Panc1 (cell line): ENCODE results near the gene LTB4R2. TPM values are rescaled to one million over a fixed set of nuclear protein-coding genes. Genes with fewer than 3 reads are reported as not detected.
A peak's percentile ranks its signal among the peaks of the same experiment; 100 is the strongest.

ENCODE experiments used
- ATAC-seq: fragments of 200-7000 bp; cut with Tn5 transposase; 2 replicates; pipeline ENCODE4 v1.9.1; 2020; ENCODE audit warnings: mild to moderate bottlenecking, moderate library complexity
- Bru-seq: library from RNA; stranded (reverse); fragments of 400-500 nt; gene quantifications from one replicate; lab custom pipeline; 2021; lab: Mats Ljungman, UMichigan
- BruChase-seq, 2 experiments: library from RNA; stranded (reverse); fragments of 400-500 nt; gene quantifications; one replicate each; lab custom pipeline; 2021; lab: Mats Ljungman, UMichigan
- BruUV-seq: library from RNA; stranded (reverse); fragments of 400-500 nt; replicated peaks from 2 replicates; lab custom pipeline; 2021; lab: Mats Ljungman, UMichigan
- CTCF ChIA-PET: fragments of 300-600 bp; sonication (Branson Sonifier 250); formaldehyde crosslinking; loops from one replicate; lab custom pipeline; 2022; ENCODE audit warnings: antibody characterized with exemption; lab: Charles Lee
- POLR2A ChIA-PET: fragments of 300-600 bp; sonication (Branson Sonifier 250); formaldehyde crosslinking; loops from one replicate; lab custom pipeline; 2022; ENCODE audit warnings: antibody characterized with exemption; lab: Charles Lee
- DNase-seq: peaks from one replicate; pipeline ENCODE4 v3.0.0-alpha.2; 2010; ENCODE audit warnings: low read depth, low spot score
- H3K27ac ChIP-seq: 2 replicates; pipeline ENCODE4 v1.5.1; 2011; ENCODE audit warnings: mild to moderate bottlenecking, low read length, inconsistent platforms
- H3K27me3 ChIP-seq: fragments of 200-500 bp; sonication (Bioruptor generic); 2 replicates; pipeline ENCODE4 v1.6.0; 2014; ENCODE audit warnings: low read length, inconsistent platforms; ENCODE audit not compliant: control insufficient read depth, insufficient read depth
- H3K36me3 ChIP-seq: fragments of 200-500 bp; sonication (Bioruptor generic); 2 replicates; pipeline ENCODE4 v1.5.1; 2014; ENCODE audit warnings: inconsistent platforms, mild to moderate bottlenecking, low read length, moderate library complexity; ENCODE audit not compliant: control insufficient read depth, insufficient read depth
- H3K4me1 ChIP-seq: 2 replicates; pipeline ENCODE4 v1.5.1; 2011; ENCODE audit warnings: inconsistent platforms, mild to moderate bottlenecking, low read length, moderate library complexity; ENCODE audit not compliant: control insufficient read depth, insufficient read depth
- H3K4me3 ChIP-seq, 2 experiments: 2 replicates each; pipeline ENCODE4 v1.5.1; 2011 to 2012; ENCODE audit warnings: low read depth in 2 of 2, low read length in 2 of 2, mild to moderate bottlenecking in 2 of 2, inconsistent platforms in 1 of 2, moderate library complexity in 1 of 2
- H3K9me3 ChIP-seq: fragments of 200-500 bp; sonication (Bioruptor generic); 2 replicates; pipeline ENCODE4 v1.5.1; 2014; ENCODE audit warnings: low read depth, mild to moderate bottlenecking, inconsistent platforms, low read length, moderate library complexity; ENCODE audit not compliant: control insufficient read depth, insufficient read depth
- CTCF ChIP-seq: fragments of 450-650 bp; IDR thresholded peaks from 2 replicates; pipeline ENCODE4 v1.5.1; 2017; ENCODE audit warnings: mild to moderate bottlenecking
- POLR2AphosphoS5 ChIP-seq: IDR thresholded peaks from 2 replicates; pipeline ENCODE4 v1.6.1; 2012; ENCODE audit warnings: mild to moderate bottlenecking, low read depth, low read length, moderate library complexity
- REST ChIP-seq, 2 experiments: IDR thresholded peaks; 2 replicates each; pipeline ENCODE4 v1.6.1; 2011 to 2012; ENCODE audit warnings: low read depth in 2 of 2, control low read depth in 1 of 2, low read length in 1 of 2, mild to moderate bottlenecking in 1 of 2, moderate library complexity in 1 of 2; ENCODE audit not compliant: insufficient read depth in 1 of 2
- SIN3A ChIP-seq: IDR thresholded peaks from 2 replicates; pipeline ENCODE4 v1.6.1; 2012; ENCODE audit warnings: low read depth, mild to moderate bottlenecking, low read length, moderate library complexity, borderline replicate concordance; ENCODE audit not compliant: insufficient read depth
- TCF7L2 ChIP-seq: IDR thresholded peaks from 2 replicates; pipeline ENCODE4 v1.6.1; 2011; ENCODE audit warnings: mild to moderate bottlenecking, low read depth, low read length, inconsistent platforms
- in situ Hi-C: cut with HindIII; loops from 2 replicates; pipeline ENCODE4 v1.10.0; 2016; ENCODE audit warnings: low sequenced_read_pairs, low pct_unique_long_range_greater_than_20kb
- intact Hi-C: fragments of 100-400 bp; cut with micrococcal nuclease; formaldehyde crosslinking; loops from one replicate; pipeline ENCODE4 v1.10.0; 2022; ENCODE audit not compliant: unreplicated experiment
- long read RNA-seq: library from polyadenylated mRNA; unstranded; transcript quantifications from one replicate; pipeline ENCODE4 v2.0.0, GENCODE V29; 2021; ENCODE audit not compliant: unreplicated experiment
- polyA plus RNA-seq: library from polyadenylated mRNA; unstranded; fragments of >200 nt; gene quantifications from one replicate; pipeline ENCODE4 v1.2.1, GENCODE V29; 2012; ENCODE audit warnings: missing spikeins; ENCODE audit not compliant: insufficient read length
- total RNA-seq: library from RNA; stranded (reverse); gene quantifications from one replicate; pipeline ENCODE4 v1.2.1, GENCODE V29; 2021; ENCODE audit not compliant: unreplicated experiment

The LTB4R2 gene
- total RNA-seq (6.9 TPM), Bru-seq, nascent RNA (percentile 61 among the genes with signal in this experiment), BruChase-seq, experiment 1, labeled RNA remaining after a 2-hour chase (percentile 78 among the genes with signal in this experiment), BruChase-seq, experiment 2, labeled RNA remaining after a 6-hour chase (percentile 79 among the genes with signal in this experiment)
- 4.9 TPM for polyA plus RNA-seq
- long read RNA-seq, partial matches to known transcripts: 0 of 3 reads
- long read RNA-seq, other reads (novel, unspliced or antisense): 0 of 3 reads

GRCh38 chr14:24309538-24310264, at the start of gene LTB4R2:
LTB4R2 (plus strand) TSS chr14:24310140; CDS start chr14:24310665, 525 bp downstream.
- H3K27me3 ChIP-seq: no peaks in the 10 kb centered on the region
- POLR2A ChIA-PET: no interaction called here
- CTCF ChIA-PET: no interaction called here

GRCh38 chr14:24260780-24261157, 49.2 kb upstream of the LTB4R2 start:
- H3K9me3 ChIP-seq: no peaks in the 10 kb centered on the region
- in situ Hi-C loops: no loop called here
- no TSS peak for BruUV-seq
- TF ChIP-seq POLR2AphosphoS5: no peak
- TF ChIP-seq SIN3A: no peak
- no peak for TF ChIP-seq TCF7L2
- no peak overlapping the region for H3K27ac ChIP-seq
- no peak overlapping the region for H3K4me3 ChIP-seq
- intact Hi-C loops: no loop called here
- POLR2A ChIA-PET: no interaction called here
- no peaks in the 10 kb centered on the region for H3K4me1 ChIP-seq
- no peaks in the 10 kb centered on the region for H3K27me3 ChIP-seq
- ATAC-seq (no peak), DNase-seq (no peak)
- CTCF ChIA-PET: no interaction called here
- no peaks in the 10 kb centered on the region for H3K36me3 ChIP-seq

More at GRCh38 chr14:24309538-24310264, at the start of gene LTB4R2:
- in situ Hi-C loops (no loop called here), intact Hi-C loops (no loop called here)
- H3K4me1 ChIP-seq: no peaks in the 10 kb centered on the region
- DNase-seq: no peak
- ATAC-seq: no peak
- no peaks in the 10 kb centered on the region for H3K9me3 ChIP-seq
- H3K27ac ChIP-seq: no peak within 1 kb of the TSS
- no TSS peak for BruUV-seq
- no peaks in the 10 kb centered on the region for H3K36me3 ChIP-seq
- no peak within 1 kb of the TSS for H3K4me3 ChIP-seq
- no peak for TF ChIP-seq REST (IDR thresholded peaks at IDR 0.05; ENCODE audit: insufficient read depth in 1 of 2, low read depth in 2 of 2, low read length in 1 of 2)
- no peak for TF ChIP-seq CTCF
